Measurements from ENCODE around the gene TRIM28. TPM values are rescaled to one million over a fixed set of nuclear protein-coding genes. Genes with fewer than 3 reads are reported as not detected.

The TRIM28 gene
- total and polyA plus RNA-seq, 9 of the 15 experiments (the other 6 are each of a cell fraction or from before 2014, with no cell fraction given) = 12.1 to 797 (median 490) TPM

DNA sequence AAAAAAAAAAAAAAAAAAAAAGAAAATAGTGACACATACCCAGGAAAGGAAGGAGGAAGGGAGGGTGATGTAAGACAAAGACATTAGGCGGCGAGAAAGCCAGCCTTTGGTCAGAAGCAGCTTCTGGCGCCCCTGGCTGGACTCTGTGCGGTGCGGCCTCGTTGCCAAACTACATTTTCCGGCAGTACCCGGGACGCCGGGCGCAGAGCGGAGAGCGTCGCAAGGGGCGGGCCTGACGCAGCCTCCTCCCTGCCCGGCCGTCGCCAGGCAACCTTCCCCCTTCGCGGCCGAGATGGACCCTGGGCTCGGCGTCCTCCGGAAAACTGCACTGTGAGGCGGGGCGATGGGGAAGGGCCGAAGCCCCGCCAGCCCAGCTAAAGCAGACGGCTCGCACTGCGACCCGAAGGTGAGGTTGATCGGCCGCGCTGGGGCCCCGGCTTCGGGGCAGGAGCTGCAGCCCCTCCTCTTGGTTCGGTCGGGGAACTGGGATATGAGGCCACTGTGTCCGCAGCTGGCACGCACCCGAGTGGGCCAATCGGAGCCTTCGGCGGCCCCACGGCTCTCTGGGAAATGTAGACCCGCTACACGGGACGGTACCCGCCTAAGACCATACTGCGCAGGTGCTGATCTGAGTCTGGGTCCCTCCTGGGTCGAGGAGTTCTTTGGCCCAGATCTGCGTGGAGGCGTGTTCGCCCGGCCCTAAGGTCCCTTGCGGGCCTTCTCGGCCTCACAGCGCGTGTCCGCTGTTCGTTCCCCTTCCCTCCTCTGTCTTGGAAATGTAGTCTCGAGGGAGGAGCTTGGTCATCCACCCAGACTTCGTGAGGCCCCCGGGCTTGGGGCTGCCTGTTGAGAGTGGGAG lies 31.5 kb downstream of the TRIM28 start (continued):
- no peak for TF ChIP-seq PML (IDR thresholded peaks at IDR 0.05; ENCODE audit: low read length)
- peak; percentile 57 for TF ChIP-seq C11orf30 (IDR thresholded peaks at IDR 0.05; ENCODE audit: low read depth)
- peak; percentile 49 for TF ChIP-seq HNRNPLL (IDR thresholded peaks at IDR 0.05; ENCODE audit: low read depth, low read length, poor library complexity, severe bottlenecking)
- TF ChIP-seq PCBP2 (IDR thresholded peaks at IDR 0.05; ENCODE audit: low read depth, low read length, poor library complexity, severe bottlenecking) = no peak
- TF ChIP-seq ZNF445 (CRISPR knock-in tag; IDR thresholded peaks at IDR 0.05; ENCODE audit: low read depth) = no peak
- no peak for TF ChIP-seq SRSF7 (optimal IDR thresholded peaks at IDR 0.05; ENCODE audit: low read depth, low read length)
- TF ChIP-seq PCBP1 (IDR thresholded peaks at IDR 0.05; ENCODE audit: low read depth, low read length, poor library complexity, severe bottlenecking) = peak; percentile 91
- no peak for TF ChIP-seq PTTG1 (tag; IDR thresholded peaks at IDR 0.05; ENCODE audit: low read depth)
- TF ChIP-seq, protein P1, sequence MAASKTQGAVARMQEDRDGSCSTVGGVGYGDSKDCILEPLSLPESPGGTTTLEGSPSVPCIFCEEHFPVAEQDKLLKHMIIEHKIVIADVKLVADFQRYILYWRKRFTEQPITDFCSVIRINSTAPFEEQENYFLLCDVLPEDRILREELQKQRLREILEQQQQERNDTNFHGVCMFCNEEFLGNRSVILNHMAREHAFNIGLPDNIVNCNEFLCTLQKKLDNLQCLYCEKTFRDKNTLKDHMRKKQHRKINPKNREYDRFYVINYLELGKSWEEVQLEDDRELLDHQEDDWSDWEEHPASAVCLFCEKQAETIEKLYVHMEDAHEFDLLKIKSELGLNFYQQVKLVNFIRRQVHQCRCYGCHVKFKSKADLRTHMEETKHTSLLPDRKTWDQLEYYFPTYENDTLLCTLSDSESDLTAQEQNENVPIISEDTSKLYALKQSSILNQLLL (CRISPR knock-in tag; IDR thresholded peaks at IDR 0.05; ENCODE audit: borderline replicate concordance) = no peak
- no peak for TF ChIP-seq ZFPM2 (CRISPR knock-in tag; IDR thresholded peaks at IDR 0.05)
- no peak for TF ChIP-seq BRD9 (IDR thresholded peaks at IDR 0.05; ENCODE audit: low read depth, partially characterized antibody)
- TF ChIP-seq POLR3A (IDR thresholded peaks at IDR 0.05; ENCODE audit: borderline replicate concordance, extremely low read depth, insufficient read depth, insufficient read length) = no peak
- no peak for TF ChIP-seq TCF7L2 (IDR thresholded peaks at IDR 0.05; ENCODE audit: low read depth, low read length)
- TF ChIP-seq ZFP36 (IDR thresholded peaks at IDR 0.05; ENCODE audit: low read depth, low read length, partially characterized antibody) = no peak
- TF ChIP-seq, protein P2, sequence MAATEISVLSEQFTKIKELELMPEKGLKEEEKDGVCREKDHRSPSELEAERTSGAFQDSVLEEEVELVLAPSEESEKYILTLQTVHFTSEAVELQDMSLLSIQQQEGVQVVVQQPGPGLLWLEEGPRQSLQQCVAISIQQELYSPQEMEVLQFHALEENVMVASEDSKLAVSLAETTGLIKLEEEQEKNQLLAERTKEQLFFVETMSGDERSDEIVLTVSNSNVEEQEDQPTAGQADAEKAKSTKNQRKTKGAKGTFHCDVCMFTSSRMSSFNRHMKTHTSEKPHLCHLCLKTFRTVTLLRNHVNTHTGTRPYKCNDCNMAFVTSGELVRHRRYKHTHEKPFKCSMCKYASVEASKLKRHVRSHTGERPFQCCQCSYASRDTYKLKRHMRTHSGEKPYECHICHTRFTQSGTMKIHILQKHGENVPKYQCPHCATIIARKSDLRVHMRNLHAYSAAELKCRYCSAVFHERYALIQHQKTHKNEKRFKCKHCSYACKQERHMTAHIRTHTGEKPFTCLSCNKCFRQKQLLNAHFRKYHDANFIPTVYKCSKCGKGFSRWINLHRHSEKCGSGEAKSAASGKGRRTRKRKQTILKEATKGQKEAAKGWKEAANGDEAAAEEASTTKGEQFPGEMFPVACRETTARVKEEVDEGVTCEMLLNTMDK (IDR thresholded peaks at IDR 0.05; ENCODE audit: borderline replicate concordance, insufficient read depth, low read depth, low read length, poor library complexity, severe bottlenecking) = peak; percentile 34
- TF ChIP-seq SMAD2 (IDR thresholded peaks at IDR 0.05; ENCODE audit: low read depth, low read length) = no peak
- no peak for TF ChIP-seq XRCC3 (IDR thresholded peaks at IDR 0.05)
- TF ChIP-seq SRSF3 (IDR thresholded peaks at IDR 0.05; ENCODE audit: insufficient read depth, low read length) = no peak
- TF ChIP-seq MBD2 (IDR thresholded peaks at IDR 0.05; ENCODE audit: borderline replicate concordance, low read depth) = peak; percentile 77
- no peak for TF ChIP-seq ZNF165 (CRISPR knock-in tag; IDR thresholded peaks at IDR 0.05; ENCODE audit: borderline replicate concordance)
- TF ChIP-seq, protein P3, sequence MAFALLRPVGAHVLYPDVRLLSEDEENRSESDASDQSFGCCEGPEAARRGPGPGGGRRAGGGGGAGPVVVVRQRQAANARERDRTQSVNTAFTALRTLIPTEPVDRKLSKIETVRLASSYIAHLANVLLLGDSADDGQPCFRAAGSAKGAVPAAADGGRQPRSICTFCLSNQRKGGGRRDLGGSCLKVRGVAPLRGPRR (CRISPR knock-in tag; IDR thresholded peaks at IDR 0.05) = no peak
- TF ChIP-seq, protein P4, sequence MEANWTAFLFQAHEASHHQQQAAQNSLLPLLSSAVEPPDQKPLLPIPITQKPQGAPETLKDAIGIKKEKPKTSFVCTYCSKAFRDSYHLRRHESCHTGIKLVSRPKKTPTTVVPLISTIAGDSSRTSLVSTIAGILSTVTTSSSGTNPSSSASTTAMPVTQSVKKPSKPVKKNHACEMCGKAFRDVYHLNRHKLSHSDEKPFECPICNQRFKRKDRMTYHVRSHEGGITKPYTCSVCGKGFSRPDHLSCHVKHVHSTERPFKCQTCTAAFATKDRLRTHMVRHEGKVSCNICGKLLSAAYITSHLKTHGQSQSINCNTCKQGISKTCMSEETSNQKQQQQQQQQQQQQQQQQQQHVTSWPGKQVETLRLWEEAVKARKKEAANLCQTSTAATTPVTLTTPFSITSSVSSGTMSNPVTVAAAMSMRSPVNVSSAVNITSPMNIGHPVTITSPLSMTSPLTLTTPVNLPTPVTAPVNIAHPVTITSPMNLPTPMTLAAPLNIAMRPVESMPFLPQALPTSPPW (CRISPR knock-in tag; IDR thresholded peaks at IDR 0.05) = peak; percentile 76
- no peak for TF ChIP-seq ZKSCAN8 (CRISPR knock-in tag; IDR thresholded peaks at IDR 0.05)

Measured in K562 (cell line).